ENCODE results near the gene ZNF599. TPM values are rescaled to one million over a fixed set of nuclear protein-coding genes. Genes with fewer than 3 reads are reported as not detected.

ZNF599 gene
- total RNA-seq, 2 donors from 2014 or later: 2.4 to 5.5 TPM

GRCh38 chr19:34725400-34725799 lies 47.6 kb downstream of the ZNF599 start:
- TF ChIP-seq CTCF (IDR thresholded peaks at IDR 0.05): no peak
- Histone ChIP-seq H3K36me3 (no peaks in the 10 kb centered on the region), H3K4me1 (no peaks in the 10 kb centered on the region), H3K4me3 (no peak overlapping the region), H3K9me3 (no peaks in the 10 kb centered on the region), H3K27ac (no peak overlapping the region), H3K27me3 (no peaks in the 10 kb centered on the region)
- DNase-seq (ENCODE audit: low spot score): no peak

- Histone ChIP-seq H3K36me3 (no peaks in the 10 kb centered on the region), H3K27ac (no peak overlapping the region), H3K27me3 (no peaks in the 10 kb centered on the region), H3K4me3 (no peak overlapping the region), H3K4me1 (no peaks in the 10 kb centered on the region), H3K9me3 (no peaks in the 10 kb centered on the region)
- DNase-seq (ENCODE audit: low spot score): no peak
- TF ChIP-seq CTCF (IDR thresholded peaks at IDR 0.05): no peak
Measured at GRCh38 chr19:34722353-34722752, 50.7 kb downstream of the ZNF599 start.

- no peak overlapping the region for H3K27ac ChIP-seq
- H3K27me3 ChIP-seq: no peaks in the 10 kb centered on the region
- H3K4me3 ChIP-seq: no peak overlapping the region
- H3K4me1 ChIP-seq: no peaks in the 10 kb centered on the region
- DNase-seq (ENCODE audit: low spot score): no peak
- H3K9me3 ChIP-seq: peaks cover 0 to 4% of the 10 kb centered on the region in 2 donors
- TF ChIP-seq CTCF (IDR thresholded peaks at IDR 0.05): no peak
- no peaks in the 10 kb centered on the region for H3K36me3 ChIP-seq
Measured at GRCh38 chr19:34715357-34715756, 57.7 kb downstream of the ZNF599 start.

GRCh38 chr19:34713262-34713637 lies 59.8 kb downstream of the ZNF599 start:
- no peaks in the 10 kb centered on the region for H3K36me3 ChIP-seq
- H3K4me1 ChIP-seq: no peaks in the 10 kb centered on the region
- DNase-seq (ENCODE audit: low spot score): no peak
- H3K27me3 ChIP-seq: no peaks in the 10 kb centered on the region
- H3K9me3 ChIP-seq: peaks cover 0 to 4% of the 10 kb centered on the region in 2 donors
- H3K27ac ChIP-seq: no peak overlapping the region
- no peak for TF ChIP-seq CTCF (IDR thresholded peaks at IDR 0.05)
- no peak overlapping the region for H3K4me3 ChIP-seq

- Histone ChIP-seq H3K27me3 (no peaks in the 10 kb centered on the region), H3K27ac (no peak overlapping the region), H3K9me3 (peaks cover 0 to 4% of the 10 kb centered on the region in 2 donors), H3K4me1 (no peaks in the 10 kb centered on the region), H3K36me3 (no peaks in the 10 kb centered on the region), H3K4me3 (no peak overlapping the region)
- peak; percentile 64 for DNase-seq (ENCODE audit: low spot score)
- TF ChIP-seq CTCF (IDR thresholded peaks at IDR 0.05): peak; percentile 71 to 92
Measured at GRCh38 chr19:34712395-34713261, 60.4 kb downstream of the ZNF599 start.

Data from right atrium auricular region (tissue), 2 donors.